G401 (cell line): ENCODE results near the gene FBXL4. TPM values are rescaled to one million over a fixed set of nuclear protein-coding genes. Genes with fewer than 3 reads are reported as not detected.
A peak's percentile ranks its signal among the peaks of the same experiment; 100 is the strongest.

ENCODE experiments used
- DNase-seq: peaks from one replicate; pipeline ENCODE4 v3.0.0-alpha.2; 2015; ENCODE audit warnings: low spot score
- in situ Hi-C: cut with HindIII; loops from 2 replicates; pipeline ENCODE4 v1.10.0; 2016; ENCODE audit warnings: low sequenced_read_pairs, mixed read lengths
- total RNA-seq: library from RNA; depleted of rRNA; stranded (reverse); fragments of >200 nt; shearing (Covaris generic); gene quantifications from 2 replicates; pipeline ENCODE4 v1.2.3, GENCODE V29; 2014; rRNA removed

FBXL4 gene
- total RNA-seq, result 8.3 and 9.0 TPM in 2 replicates

- peak; percentile 81 for DNase-seq
- in situ Hi-C loops, result no loop called here
These were observed at the start of gene FBXL4 for GRCh38 chr6:98947411-98948292. TSS of gene FBXL4 (minus strand) at chr6:98947946. CDS start at chr6:98926988, 20,958 bp downstream.

- no peak for DNase-seq
- in situ Hi-C loops, result no loop called here
These were observed 47.4 kb upstream of the FBXL4 start for GRCh38 chr6:98995116-98995515.

GRCh38 chr6:98992535-98992934, 44.8 kb upstream of the FBXL4 start:
- no peak for DNase-seq
- in situ Hi-C loops, result no loop called here

GRCh38 chr6:98986071-98986615, 38.4 kb upstream of the FBXL4 start:
- no peak for DNase-seq
- in situ Hi-C loops, result no loop called here

GRCh38 chr6:98985391-98985790, 37.6 kb upstream of the FBXL4 start:
- no peak for DNase-seq
- in situ Hi-C loops, result no loop called here

- no peak for DNase-seq
- in situ Hi-C loops, result no loop called here
These were observed 36.4 kb upstream of the FBXL4 start for GRCh38 chr6:98984121-98984520.

- in situ Hi-C loops, result no loop called here
- DNase-seq, result no peak
These were observed 33.7 kb upstream of the FBXL4 start for GRCh38 chr6:98981473-98981872.

- in situ Hi-C loops, result no loop called here
- DNase-seq, result no peak
These were observed 33.1 kb upstream of the FBXL4 start for GRCh38 chr6:98980819-98981218.

GRCh38 chr6:98977671-98978292, 30.0 kb upstream of the FBXL4 start:
- in situ Hi-C loops, result no loop called here

GRCh38 chr6:98976674-98977385, 29.1 kb upstream of the FBXL4 start:
- in situ Hi-C loops, result no loop called here
- no peak for DNase-seq

More at GRCh38 chr6:98977671-98978292, 30.0 kb upstream of the FBXL4 start:
- DNase-seq, result no peak

GRCh38 chr6:98975421-98975820, 27.7 kb upstream of the FBXL4 start:
- in situ Hi-C loops, result no loop called here
- DNase-seq, result no peak

- in situ Hi-C loops, result no loop called here
- DNase-seq, result no peak
These were observed 26.6 kb upstream of the FBXL4 start for GRCh38 chr6:98974309-98974708.

- DNase-seq, result no peak
- in situ Hi-C loops, result no loop called here
These were observed 25.8 kb upstream of the FBXL4 start for GRCh38 chr6:98973571-98973970.

- no peak for DNase-seq
- in situ Hi-C loops, result no loop called here
These were observed 23.6 kb upstream of the FBXL4 start for GRCh38 chr6:98971303-98971702.

GRCh38 chr6:98970469-98970868, 22.7 kb upstream of the FBXL4 start:
- in situ Hi-C loops, result no loop called here
- no peak for DNase-seq

GRCh38 chr6:98967616-98968015, 19.9 kb upstream of the FBXL4 start:
- DNase-seq, result no peak
- in situ Hi-C loops, result no loop called here

GRCh38 chr6:98959631-98960030, 11.9 kb upstream of the FBXL4 start:
- in situ Hi-C loops, result no loop called here
- DNase-seq, result no peak

GRCh38 chr6:98958776-98959175, 11.0 kb upstream of the FBXL4 start:
- in situ Hi-C loops, result no loop called here
- DNase-seq, result no peak

- DNase-seq, result no peak
- in situ Hi-C loops, result no loop called here
These were observed 9.7 kb upstream of the FBXL4 start for GRCh38 chr6:98957450-98957849.

- in situ Hi-C loops, result no loop called here
- no peak for DNase-seq
These were observed 1.8 kb upstream of the FBXL4 start for GRCh38 chr6:98949589-98949988.
